Right renal cortex interstitium (tissue), 3 donors: ENCODE data around the gene VPS37D. TPM values are rescaled to one million over a fixed set of nuclear protein-coding genes. Genes with fewer than 3 reads are reported as not detected.
"Not testable (repeated sequence)": the region's sequence is repeated elsewhere in the genome, so short reads cannot be mapped to it uniquely, and the experiment has no call there.

Experiments
- DNase-seq, 3 donors: peaks; one replicate each; pipeline ENCODE4 v3.0.0-alpha.2; 2013; ENCODE audit warnings: low read depth in 3 of 3, low spot score in 2 of 3
- polyA plus RNA-seq, 3 donors: library from polyadenylated mRNA; unstranded; fragments of 120-200 nt; gene quantifications; one replicate each; pipeline ENCODE4 v1.2.1, GENCODE V29; 2013; ENCODE audit not compliant: insufficient read length in 3 of 3

Gene VPS37D
- polyA plus RNA-seq, 3 donors = 9.9 to 11.4 (median 10.0) TPM

DNA sequence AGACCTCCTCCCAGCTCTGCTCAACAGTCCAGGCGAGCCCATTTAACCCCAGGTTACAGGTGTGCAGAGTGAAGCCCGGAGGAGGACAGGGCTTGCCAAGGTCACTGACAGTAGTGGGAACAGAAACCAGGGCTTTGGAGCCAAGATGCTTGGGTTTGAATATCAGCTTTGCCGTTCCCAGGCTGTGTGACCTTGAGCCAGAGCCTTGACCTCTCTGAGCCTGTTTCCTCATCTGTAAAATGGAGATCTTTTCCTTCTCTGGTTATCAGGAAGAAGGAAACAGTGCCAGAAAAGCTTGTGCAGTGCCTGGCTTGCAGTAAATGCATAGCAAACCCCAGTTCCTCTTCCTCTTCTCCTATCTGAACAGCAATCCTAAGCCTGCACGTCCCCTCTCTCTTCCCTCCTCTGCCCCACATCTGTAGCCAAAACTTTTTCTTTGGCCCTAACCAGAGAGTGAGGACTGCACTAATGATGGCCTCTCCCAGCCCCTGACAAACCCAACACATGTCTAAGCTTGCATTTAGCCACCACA lies 21.9 kb upstream of the VPS37D start:
- DNase-seq = no peak

DNA sequence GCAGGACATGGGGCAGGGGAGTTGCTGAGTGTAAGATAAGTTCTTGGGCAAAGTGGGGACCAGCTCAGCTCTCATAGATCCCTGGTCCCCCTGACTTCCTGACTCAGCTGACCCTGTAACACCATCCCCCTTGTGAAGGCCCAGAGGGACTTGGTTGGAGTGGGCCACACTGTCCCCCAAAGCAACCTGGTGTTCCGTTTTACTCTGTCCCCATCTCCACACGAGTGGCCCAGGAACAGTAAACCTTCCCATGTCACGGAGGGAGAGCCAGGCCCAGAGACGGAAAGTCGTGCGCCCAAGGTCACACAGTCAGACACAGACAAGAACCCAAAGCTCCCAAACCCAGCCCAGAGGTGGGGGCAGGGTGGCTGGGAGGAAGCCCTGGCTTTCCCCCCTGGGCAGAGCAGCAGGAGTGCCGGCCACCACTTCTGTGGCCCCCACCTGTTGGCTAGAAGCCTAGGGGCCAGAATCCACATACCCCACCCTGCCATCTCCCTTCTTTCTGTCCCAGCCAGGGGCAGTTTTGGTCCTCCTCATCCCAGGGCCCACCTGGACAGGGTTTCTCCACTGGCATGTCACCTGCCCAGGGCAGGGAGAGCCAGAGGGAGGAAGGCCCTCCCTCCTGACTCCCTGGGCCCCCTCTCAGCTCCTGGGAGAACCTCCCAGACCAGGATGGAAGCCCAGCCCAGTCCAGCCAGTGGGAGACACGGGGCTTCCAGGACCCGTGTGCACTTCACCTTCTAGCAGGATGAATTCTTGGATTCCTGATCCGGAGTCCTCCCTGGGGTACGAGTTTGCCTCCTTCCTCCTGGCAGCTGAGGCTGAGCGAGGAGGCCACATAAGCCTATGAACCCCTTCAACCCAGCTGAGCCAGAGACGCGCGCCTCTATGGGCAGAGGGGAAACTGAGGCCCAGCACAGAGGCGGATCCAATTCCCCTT lies 20.6 kb upstream of the VPS37D start:
- DNase-seq = no peak

DNA sequence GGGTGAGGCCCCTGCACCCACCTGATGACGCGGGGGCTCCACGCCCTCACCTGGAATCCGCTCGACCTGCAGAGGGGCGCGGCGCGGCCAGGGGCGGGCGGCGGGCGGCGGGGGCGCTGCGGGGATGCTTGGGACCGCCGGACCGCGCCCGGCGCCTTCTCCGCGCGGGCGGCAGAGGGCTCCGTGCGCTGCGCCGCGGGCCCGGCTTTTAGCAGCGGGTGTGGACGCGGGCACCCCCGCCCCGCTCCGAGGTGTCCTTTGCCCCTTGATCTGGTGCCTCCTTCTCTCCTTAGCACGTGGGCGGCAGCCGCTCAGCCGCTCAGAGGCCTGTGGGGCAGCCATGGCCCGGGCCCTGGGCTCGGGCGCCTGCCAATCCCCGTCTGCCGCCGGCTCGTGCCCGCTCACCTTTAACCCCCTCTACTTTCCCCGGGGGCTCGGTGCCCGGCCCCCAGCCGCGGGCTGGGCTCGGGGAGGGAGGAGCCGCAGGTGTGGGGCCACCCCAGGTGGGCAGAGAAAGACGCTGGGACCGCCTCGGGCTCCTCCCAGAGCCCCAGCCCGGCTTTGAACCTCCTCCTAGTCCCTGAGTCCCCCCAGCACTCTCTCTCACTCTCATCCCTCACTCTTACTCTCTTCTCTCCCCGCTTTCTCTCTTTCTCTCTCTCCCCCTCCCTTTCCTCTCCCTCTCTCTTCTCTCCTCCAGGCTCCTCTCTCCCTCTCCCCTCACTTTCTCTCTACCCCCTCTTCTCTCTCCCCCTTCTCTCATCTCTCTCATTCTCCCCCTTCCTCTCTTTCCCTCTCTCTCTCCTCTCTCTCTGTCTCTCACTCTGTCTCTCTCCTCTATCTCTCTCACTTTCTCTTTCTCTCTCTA lies 19.7 kb upstream of the VPS37D start:
- DNase-seq = no peak

DNA sequence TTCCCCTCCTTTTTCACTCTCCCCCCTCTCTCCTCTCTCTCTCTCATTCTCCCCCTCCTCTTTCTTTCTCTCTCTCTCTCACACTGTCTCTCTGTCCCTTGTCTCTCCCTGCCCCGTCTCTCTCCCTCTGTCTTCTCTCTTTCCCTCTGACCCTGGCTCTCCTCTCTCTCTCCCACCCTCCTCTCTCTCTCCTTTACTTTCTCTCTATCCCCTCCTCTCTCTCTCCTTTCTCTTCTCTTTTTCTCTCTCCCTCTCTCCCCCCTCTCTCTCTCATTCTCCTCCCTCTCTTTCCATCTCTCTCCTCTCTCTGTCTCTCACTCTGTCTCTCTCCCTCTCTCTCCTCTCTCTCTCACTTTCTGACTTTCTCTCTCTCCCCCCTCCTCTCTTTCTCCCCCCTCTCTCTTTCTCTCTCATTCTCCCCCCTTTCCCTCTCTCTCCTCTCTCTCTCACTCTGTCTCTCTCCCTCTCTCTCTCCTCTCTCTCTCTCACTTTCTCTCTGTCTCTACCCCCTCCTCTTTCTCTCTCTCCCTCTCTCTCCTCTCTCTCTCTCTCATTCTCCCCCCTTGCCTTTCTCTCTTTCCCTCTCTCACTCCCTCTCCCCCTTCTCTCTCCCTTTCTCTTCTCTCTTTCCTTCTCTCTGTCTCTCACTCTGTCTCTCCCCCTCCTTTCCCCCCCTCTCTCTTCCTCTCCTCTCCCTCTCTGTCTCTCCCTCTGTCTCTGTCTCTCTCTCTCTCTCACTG lies 18.9 kb upstream of the VPS37D start:
- DNase-seq = no peak

DNA sequence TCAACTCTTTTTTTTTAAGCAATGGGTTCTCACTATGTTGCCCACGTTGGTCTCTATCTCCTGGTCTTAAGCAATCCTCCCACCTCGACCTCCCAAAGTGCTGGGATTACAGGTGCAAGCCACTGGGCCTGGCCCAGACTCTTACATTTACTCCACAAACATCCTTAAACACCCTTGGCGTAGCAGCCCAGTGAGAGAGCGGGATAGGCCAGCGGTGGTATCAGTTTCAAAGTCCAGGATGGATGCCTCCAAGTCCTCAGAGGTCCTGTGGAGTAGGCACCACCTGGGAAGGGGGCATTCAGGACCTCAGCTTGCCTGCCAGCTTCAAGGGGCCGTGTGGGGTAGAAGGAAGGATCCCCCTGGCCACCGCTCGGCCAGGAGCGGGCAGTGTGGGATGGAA lies 18.1 kb upstream of the VPS37D start:
- no peak for DNase-seq

DNA sequence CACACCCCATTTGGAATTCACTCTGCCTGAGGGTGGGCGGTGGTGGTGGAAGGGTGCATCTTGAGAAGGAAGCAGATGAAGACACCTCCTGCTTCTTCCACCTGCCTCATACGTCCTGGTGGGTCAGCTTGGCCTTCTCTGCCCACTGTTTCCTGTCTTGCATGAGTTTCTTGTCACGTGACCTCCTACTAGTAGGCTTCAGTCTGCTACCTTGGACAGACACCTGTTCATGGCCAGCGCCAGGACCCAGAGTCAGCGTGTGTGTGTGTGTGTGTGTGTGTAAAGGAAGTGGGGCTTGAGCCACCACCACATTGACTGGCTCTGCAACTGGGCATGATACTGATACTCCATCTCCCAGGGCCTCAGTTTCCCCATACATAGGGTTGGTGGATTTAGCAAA lies 17.1 kb upstream of the VPS37D start:
- no peak for DNase-seq

DNA sequence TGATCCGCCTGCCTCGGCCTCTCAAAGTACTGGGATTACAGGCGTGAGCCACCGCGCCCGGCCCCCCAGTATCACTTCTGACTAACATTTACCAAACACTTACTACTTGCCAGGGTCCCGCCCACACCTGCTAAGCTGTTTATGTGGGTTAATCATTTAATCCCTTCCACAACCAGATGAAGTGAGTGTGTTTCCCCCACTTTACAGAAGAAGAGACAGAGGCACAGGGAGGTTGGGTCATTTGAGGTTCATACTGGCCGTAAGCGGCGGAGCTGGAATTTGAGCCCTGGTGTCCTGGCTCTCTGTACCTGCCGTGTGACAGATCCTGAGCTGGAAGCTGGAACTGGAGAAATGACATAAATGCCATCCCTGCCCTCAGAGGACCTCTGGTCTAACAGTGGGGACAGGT lies 15.1 kb upstream of the VPS37D start:
- DNase-seq = no peak

DNA sequence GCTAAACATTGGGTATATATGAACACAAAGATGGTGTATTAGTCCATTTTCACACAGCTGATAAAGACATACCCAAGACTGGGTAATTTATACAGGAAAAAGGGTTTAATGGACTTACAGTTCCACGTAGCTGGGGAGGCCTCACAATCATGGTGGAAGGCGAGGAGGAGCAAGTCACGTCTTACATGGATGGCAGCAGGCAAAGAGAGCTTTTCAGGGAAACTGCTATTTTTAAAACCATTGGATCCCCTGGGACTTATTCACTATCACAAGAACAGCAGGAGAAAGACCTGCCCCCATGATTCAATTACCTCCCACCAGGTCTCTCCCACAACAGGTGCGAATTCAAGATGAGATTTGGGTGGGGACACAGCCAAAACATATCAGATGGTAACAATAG lies 12.3 kb upstream of the VPS37D start:
- DNase-seq = not testable (repeated sequence)

DNA sequence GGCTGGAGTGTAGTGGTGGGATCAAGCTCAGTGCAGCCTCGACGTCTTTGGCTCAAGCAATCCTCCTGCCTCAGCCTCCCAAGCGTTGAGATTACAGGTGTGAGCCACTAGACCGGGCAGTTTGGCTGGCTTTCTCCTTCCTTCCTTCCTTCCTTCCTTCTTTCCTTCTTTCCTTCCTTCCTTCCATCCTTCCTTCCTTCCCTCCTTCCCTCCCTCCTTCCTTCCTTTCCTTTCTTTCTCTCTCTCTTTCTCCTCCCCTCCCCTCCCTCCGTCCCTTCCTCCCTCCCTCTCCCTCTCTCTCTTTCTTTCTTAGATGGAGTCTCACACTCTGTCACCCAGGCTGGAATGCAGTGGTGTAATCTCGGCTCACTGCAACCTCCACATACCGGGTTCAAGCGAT lies 7.6 kb upstream of the VPS37D start:
- no peak for DNase-seq

DNA sequence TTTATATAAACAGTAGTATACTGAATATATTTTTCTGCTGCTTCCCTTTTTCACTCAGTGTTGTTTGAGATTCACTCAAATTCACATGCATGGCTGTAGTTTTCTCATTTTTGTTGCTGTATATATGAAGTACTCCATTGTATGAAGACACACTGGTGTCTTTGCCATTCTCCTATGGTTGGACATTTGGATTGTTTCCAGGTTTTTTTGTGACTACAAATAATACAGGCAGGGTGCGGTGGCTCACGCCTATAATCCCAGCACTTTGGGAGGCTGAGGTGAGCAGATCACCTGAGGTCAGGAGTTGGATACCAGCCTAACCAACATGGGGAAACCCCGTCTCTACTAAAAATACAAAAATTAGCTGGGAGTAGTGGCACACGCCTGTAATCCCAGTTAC lies 7.0 kb upstream of the VPS37D start:
- not testable (repeated sequence) for DNase-seq

DNA sequence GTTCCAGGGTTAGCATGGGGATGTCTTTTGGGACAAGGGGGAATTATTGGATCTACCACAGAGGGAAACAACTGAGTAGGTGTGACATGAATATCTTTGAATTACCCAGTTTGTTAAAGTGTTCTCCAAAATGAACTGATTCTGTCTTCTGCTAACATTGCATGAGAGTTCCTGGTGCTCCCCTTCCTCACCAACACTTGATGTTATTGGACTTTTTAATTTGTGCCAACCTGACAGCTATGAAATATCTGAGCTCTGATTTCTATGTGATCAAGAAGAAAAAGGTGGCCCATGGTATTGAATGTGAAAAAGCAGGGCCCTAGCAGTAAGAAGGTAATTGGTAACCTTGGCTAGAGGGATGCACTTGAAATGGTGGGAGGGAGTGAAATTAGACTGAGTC lies 4.6 kb upstream of the VPS37D start:
- DNase-seq = no peak

DNA sequence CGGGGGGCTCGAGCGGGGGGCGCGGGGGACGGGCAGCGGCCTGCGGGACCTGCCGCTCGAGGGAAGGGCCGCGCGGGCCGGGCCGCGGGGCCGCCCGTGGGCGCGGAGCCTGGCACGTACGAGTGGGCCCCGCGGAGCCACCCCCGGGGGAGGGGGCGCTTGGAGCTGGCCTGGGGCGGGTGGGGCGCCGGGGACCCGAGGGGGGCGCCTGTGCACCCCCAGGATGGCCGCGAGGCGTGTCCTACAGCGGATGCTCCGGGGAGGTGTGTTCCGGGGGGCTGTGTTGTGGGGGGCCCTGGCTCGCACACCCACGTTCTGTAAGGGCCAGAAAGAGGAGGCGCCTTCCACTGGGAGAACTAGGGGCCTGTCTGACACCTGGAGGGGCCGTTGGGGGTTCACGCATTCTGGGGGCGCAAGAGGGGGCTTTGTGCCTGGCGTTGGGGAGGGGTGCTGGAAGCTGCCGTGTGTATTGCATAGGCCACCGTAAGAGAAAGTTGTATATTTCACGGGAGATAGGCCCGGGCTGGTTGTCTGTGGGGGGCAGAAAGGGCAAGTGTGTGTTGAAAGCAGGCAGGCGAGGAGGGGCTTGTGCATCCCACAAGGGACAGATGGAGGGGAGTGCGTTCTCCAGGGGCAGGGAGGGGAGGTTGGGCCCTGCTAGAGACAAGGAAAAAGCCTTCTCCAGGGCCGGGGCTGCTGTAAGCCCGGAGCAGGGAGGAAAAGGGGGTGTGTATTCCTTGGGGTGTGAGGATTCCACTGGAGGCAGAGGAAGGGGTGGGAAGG lies 663 bp downstream of the VPS37D start:
- no peak for DNase-seq

DNA sequence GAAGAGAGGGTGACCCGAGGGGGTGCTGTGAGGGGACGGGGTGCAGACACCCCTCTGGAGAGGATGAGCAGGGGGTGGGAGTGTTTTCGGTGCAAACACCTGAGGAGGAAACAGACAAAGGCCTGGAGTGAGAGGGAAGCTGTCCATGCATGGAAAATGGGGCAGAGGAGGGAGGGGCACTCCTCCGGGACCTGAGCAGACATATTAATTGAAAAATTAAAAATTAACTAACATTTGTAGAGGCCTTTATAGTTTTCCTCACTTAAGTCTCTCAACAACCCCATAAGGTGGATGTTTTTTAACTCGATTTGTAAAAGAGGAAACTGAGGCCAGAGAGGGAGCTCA lies 1.2 kb downstream of the VPS37D start:
- no peak for DNase-seq

DNA sequence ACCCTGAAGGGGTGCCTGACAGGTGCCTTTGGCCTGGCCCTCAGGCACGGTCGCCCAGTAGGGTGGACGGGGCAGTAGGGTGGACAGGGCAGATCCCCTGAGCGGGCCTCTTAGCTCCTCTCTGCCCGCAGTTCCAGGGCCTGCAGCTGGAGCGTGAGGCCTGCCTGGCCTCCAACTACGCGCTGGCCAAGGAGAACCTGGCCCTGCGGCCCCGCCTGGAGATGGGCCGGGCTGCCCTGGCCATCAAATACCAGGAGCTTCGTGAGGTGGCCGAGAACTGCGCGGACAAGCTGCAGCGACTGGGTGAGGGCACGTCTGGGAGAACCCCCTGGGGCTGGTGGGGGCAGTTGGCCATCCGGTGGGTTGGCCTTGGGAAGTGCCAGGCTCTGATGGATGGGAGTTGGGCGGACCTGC lies 1.7 kb downstream of the VPS37D start:
- no peak for DNase-seq

DNA sequence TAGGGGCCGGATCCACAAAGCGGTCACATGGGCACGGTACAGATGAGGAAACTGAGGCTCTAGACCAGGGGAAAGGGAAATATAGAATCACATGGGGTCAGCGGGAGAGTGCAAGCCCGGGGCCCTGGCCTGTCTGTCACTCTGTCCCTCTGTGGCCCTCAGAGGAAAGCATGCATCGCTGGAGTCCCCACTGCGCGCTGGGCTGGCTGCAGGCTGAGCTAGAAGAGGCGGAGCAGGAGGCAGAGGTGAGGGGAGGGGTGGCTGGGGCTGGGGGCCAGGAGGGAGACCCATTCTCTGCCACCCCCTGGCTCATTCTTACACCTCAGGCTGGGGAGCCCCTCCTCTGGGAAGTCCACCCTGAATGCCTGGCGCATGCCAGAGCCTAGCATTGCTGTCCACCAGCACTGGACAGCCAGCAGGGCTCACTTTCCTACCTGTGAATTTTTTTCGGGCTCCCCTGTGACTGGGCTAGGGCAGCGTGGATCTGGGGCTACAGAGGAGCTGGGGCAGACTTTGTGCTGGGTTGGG lies 2.3 kb downstream of the VPS37D start:
- DNase-seq = no peak

DNA sequence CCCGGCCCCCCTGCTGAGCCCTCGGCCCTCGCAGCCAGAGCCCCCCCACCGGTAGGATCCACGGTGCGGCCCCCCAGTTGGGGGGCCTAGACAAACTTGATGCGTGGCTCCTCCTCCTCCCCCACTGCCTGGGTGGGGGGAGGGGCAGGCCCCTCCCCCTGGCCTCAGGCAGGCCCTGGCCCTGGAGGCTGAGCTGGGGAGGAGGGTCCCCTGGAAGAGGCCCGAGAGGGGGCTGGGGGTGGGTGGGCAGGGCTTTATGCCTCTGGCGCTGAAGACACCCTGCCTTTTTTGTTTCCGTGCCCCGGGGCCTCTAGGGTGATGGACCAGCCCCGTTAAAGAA lies 3.7 kb downstream of the VPS37D start:
- no peak for DNase-seq

DNA sequence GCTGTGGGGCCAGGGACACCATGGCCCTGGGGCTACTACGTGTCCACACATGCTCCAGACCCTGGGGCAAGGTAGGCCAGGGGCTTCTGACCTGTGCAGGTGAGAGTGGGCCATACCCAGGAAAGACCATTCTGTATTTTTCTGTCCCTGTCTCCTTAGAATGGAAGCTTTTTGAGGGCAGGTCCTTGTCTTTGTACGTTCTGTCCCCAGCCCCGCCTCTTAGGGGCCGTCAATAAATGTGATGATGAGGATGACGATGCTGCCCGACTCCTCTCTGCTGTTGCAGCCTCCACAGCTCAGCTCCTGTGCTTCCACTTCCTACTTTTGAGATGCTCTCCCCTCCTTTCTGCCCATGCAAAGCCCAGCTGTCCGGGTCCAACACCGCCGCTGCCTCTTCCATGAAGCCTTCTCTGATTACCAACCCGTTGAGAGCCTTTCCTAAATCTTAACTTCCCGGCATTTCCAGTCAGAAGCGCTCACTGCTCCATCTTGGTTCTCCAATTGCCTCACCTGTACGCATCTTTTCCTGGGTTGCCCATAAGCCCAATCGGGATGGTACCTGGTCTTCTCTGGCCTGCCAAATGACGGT lies 4.3 kb downstream of the VPS37D start:
- no peak for DNase-seq

DNA sequence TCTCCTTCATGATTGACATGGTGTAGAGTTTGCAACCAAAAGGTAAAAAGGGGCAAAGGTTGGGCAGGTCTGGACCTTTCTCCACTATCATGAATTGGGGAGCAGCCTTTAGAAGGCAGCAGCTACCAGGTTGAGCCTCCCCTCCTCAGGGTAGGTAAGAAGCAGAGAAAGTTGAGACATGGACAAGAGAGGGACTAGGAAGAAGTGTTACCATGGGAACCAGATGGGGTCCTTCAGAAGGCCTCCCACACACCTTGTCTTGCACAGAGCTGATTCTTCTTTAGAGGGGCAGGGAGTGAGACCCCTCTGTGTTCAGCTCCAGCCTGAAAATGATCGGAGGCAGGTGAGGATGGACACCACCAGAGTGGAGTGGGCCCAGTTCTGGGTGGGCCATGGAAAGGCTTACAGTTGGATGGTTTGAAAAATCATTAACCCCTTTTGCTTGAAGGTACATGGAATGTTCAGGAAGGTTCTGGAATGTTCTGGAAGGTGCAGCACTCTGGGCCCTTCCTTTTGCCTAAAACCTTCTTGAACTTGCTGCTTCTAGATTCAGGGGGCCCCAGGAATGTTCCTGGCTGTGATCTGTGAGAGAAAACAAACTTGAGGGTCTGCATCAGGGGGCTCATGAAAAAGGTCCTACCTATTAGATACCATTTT lies 7.0 kb downstream of the VPS37D start:
- no peak for DNase-seq

DNA sequence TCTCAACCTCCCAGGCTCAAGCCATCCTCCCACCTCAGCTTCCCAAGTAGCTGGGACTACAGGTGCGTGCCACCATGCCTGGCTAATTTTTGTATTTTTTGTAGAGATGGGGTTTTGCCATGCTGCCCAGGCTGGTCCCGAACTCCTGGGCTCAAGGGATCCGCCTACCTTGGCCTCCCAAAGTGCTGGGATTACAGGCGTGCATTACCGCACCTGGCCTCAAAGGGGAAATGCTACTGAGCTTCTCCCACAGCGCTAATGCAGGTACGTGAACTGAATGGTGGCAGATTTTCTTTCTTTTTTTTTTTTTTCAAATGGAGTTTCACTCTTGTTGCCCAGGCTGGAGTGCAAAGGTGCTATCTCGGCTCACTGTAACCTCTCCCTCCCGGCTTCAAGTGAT lies 8.4 kb downstream of the VPS37D start:
- DNase-seq = not testable (repeated sequence)
